ENCODE results near the gene LRIT2. TPM values are rescaled to one million over a fixed set of nuclear protein-coding genes. Genes with fewer than 3 reads are reported as not detected.

The LRIT2 gene
- total RNA-seq, 1 donor, result not detected

DNA sequence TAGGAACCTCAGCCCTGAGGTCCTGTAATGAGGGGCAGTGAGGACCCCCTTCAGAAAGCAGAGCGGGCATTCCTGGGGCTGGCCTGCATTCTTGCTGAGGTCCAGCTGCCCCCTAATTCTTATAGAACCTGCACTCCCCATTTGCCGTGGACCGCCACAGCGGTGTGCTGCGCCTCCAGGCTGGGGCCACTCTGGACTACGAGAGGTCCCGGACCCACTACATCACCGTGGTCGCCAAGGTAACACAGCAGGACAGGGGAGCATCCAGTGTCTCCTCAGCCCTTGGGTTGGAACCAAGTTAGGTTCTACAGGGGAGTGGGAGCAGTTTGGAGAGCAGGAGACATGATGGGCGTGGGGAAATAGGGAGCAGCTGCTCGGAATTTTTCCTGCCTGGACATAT is 23.7 kb downstream of the LRIT2 start:
- TF ChIP-seq, protein P1, sequence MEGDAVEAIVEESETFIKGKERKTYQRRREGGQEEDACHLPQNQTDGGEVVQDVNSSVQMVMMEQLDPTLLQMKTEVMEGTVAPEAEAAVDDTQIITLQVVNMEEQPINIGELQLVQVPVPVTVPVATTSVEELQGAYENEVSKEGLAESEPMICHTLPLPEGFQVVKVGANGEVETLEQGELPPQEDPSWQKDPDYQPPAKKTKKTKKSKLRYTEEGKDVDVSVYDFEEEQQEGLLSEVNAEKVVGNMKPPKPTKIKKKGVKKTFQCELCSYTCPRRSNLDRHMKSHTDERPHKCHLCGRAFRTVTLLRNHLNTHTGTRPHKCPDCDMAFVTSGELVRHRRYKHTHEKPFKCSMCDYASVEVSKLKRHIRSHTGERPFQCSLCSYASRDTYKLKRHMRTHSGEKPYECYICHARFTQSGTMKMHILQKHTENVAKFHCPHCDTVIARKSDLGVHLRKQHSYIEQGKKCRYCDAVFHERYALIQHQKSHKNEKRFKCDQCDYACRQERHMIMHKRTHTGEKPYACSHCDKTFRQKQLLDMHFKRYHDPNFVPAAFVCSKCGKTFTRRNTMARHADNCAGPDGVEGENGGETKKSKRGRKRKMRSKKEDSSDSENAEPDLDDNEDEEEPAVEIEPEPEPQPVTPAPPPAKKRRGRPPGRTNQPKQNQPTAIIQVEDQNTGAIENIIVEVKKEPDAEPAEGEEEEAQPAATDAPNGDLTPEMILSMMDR (IDR thresholded peaks at IDR 0.05; ENCODE audit: insufficient read depth, low read depth, low read length), result no peak
- no peak for DNase-seq (ENCODE audit: low read depth)
- H3K4me3 ChIP-seq (ENCODE audit: low read depth, low read length), result no peak overlapping the region

DNA sequence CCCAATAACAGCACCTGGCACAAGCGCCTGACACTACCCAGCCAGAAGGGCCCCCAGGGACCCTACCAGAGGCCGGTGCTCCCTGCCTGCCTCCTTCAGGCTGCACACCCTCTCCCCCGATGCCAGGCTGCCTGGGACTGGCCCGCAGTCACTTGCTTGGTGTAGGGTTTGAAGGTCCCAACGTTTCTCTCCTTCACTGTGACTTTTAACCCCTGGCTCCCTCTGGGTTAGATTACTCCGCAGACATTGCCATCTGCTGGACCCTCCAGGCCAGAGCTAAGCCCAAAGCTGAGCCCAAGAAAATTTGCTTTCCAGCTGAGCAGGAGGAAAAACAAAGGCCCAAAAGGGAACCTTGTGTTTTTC is 24.1 kb downstream of the LRIT2 start:
- TF ChIP-seq, protein P1 (IDR thresholded peaks at IDR 0.05; ENCODE audit: insufficient read depth, low read depth, low read length), result no peak
- no peak overlapping the region for H3K4me3 ChIP-seq (ENCODE audit: low read depth, low read length)
- no peak for DNase-seq (ENCODE audit: low read depth)

DNA sequence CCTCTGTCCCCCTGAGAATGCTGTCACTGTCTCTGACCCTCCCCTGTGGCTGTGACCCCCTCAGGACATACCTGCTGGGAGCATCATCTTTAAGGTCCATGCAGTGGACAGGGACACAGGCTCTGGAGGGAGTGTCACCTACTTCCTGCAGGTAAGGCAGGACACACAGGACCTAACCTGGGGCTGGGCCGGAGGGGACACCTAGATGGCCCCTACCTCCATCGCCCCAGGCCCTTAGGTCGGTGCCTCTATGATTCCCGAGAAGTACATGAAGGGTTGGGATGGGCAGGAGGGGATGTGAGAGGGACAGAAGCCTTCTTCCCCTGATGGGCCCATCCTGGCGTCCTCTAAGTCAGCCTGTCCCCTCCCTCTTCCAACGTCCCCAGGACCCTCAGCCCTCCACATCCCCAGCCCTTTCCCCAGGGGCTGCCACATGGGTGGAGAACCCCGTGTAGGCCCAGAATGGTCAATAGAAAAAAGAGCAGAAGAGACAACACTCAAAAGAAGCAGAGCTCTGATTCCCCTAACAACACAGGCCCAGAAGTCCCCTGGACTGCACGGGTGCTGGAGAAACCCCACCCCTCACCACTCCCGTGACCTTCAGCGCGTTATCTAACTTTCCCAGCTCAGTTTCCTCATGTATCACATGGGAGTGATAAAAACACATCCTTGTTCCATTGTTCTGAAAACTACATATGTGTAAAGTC is 24.7 kb downstream of the LRIT2 start:
- H3K4me3 ChIP-seq (ENCODE audit: low read depth, low read length), result no peak overlapping the region
- DNase-seq (ENCODE audit: low read depth), result no peak
- TF ChIP-seq, protein P1 (IDR thresholded peaks at IDR 0.05; ENCODE audit: insufficient read depth, low read depth, low read length), result no peak

DNA sequence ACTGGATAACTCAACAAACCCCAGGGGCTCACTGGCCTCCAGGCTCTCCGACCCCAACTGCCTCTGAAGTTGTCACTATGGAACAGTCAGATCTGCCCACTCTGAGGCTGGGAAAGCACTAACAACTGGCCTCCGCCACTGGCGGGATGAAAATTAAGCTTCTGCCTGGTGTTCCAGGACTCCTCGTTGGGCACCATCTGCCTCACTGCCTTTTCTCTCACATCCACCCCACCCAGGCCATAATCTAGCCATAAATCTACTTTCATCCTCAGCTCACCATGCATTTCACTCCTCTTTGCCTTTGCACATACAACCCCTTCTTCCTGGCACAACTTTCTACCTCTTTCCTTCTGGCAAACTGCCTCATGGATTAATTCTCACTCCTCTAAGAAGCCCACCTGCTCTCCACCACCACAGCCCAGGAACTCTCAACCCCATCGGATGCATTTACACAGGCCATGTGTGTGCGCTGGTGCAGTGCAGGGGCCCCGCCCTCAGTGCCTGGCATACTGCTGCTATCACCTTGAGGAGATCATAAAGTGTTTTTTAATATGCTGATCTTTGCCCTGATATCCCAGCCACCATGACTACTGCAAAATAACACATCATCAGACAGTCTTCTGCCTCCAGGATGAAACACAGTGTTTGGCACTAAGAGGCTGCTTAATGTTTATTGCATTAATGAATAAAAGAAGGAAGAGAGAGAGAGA is 27.0 kb downstream of the LRIT2 start:
- TF ChIP-seq, protein P1 (IDR thresholded peaks at IDR 0.05; ENCODE audit: insufficient read depth, low read depth, low read length), result no peak
- no peak for DNase-seq (ENCODE audit: low read depth)
- H3K4me3 ChIP-seq (ENCODE audit: low read depth, low read length), result no peak overlapping the region

DNA sequence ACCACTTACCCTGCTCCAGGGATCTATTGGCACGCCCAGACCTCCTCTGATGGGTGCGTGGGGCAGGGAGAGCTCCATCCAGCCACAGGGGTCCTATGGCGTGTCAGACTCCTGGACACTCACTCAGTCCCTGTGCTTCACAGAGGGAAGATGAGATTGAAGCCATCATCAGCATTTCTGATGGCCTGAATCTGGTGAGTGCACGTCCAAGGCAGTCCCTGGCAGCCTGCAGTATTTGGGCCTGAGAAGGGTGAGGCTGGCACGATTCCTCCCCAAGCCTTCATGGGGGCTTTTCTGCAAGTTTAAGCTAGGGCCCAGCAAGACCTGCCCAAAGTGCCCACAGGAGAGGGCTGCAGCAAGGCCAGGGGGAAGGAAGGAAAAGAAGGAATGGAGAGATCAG is 27.7 kb downstream of the LRIT2 start:
- TF ChIP-seq, protein P1 (IDR thresholded peaks at IDR 0.05; ENCODE audit: insufficient read depth, low read depth, low read length), result no peak
- H3K4me3 ChIP-seq (ENCODE audit: low read depth, low read length), result no peak overlapping the region
- DNase-seq (ENCODE audit: low read depth), result no peak

DNA sequence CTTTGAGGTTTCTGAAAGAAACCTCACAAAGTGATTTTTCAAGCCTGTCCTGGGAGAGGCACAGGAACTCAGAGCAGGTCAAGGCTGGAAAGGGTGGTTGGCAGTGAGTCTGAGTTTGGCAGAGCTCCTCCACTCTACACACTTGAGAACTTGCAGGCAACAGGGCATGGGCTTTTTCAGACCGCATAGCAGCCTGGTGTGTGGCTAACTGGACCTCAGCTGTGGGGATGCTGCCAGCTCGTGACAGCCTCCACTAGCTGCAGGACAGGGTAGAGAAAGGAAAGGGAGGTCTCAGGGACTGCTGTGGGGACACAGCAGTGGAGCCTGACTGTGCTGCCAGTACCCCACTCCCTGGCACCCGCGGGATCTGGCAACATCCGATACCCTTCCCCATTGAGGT is 28.4 kb downstream of the LRIT2 start:
- H3K4me3 ChIP-seq (ENCODE audit: low read depth, low read length), result no peak overlapping the region
- TF ChIP-seq, protein P1 (IDR thresholded peaks at IDR 0.05; ENCODE audit: insufficient read depth, low read depth, low read length), result no peak
- no peak for DNase-seq (ENCODE audit: low read depth)

All from fibroblast of villous mesenchyme (primary cell).